Left ventricle myocardium inferior (tissue), 1 donor: ENCODE data around the gene ETNK2. TPM values are rescaled to one million over a fixed set of nuclear protein-coding genes. Genes with fewer than 3 reads are reported as not detected.

Source experiments
- DNase-seq: peaks from one replicate; pipeline ENCODE4 v3.0.0-alpha.2; 2020
- H3K27ac ChIP-seq: fragments of 200-600 bp; replicated peaks from 2 replicates; pipeline ENCODE4 v1.8.0; 2021
- H3K27me3 ChIP-seq: fragments of 200-600 bp; 2 replicates; pipeline ENCODE4 v1.8.0; 2021; ENCODE audit warnings: low read depth
- H3K36me3 ChIP-seq: fragments of 200-600 bp; 2 replicates; pipeline ENCODE4 v1.8.0; 2021
- H3K4me1 ChIP-seq: fragments of 200-600 bp; 2 replicates; pipeline ENCODE4 v1.8.0; 2021
- H3K4me3 ChIP-seq: fragments of 200-600 bp; 2 replicates; pipeline ENCODE4 v1.8.0; 2021; ENCODE audit warnings: mild to moderate bottlenecking, moderate library complexity
- H3K9me3 ChIP-seq: fragments of 200-600 bp; replicated peaks from 2 replicates; pipeline ENCODE4 v1.8.0; 2021
- CTCF ChIP-seq: fragments of 200-600 bp; IDR thresholded peaks from 2 replicates; pipeline ENCODE4 v1.8.0; 2021; ENCODE audit warnings: antibody characterized with exemption, mild to moderate bottlenecking, borderline replicate concordance
- intact Hi-C: fragments of 100-400 bp; cut with micrococcal nuclease; formaldehyde crosslinking; loops from one replicate; pipeline ENCODE4 v1.11.0; 2022
- total RNA-seq: library from RNA; stranded (reverse); fragmentation: NEBNext Ultra II Directional; extraction: Animal tissue kit (Norgen Biotek cat#: 25700); gene quantifications from one replicate; pipeline ENCODE4 v1.2.1, GENCODE V29; 2021
- donor health status: DM: no; HTN: yes; CAD: no; lungs with severe emphysema.

Gene ETNK2
- total RNA-seq, 1 donor from 2014 or later = 4.4 TPM

GRCh38 chr1:204112876-204113730 is 38.7 kb downstream of the ETNK2 start:
- Histone ChIP-seq H3K9me3 (no peaks in the 10 kb centered on the region), H3K27me3 (no peaks in the 10 kb centered on the region), H3K36me3 (peaks cover 21% of the 10 kb centered on the region), H3K27ac (no peak overlapping the region), H3K4me3 (no peak overlapping the region), H3K4me1 (peaks cover 28% of the 10 kb centered on the region)
- DNase-seq = no peak
- intact Hi-C loops = no loop called here
- TF ChIP-seq CTCF = no peak

DNA sequence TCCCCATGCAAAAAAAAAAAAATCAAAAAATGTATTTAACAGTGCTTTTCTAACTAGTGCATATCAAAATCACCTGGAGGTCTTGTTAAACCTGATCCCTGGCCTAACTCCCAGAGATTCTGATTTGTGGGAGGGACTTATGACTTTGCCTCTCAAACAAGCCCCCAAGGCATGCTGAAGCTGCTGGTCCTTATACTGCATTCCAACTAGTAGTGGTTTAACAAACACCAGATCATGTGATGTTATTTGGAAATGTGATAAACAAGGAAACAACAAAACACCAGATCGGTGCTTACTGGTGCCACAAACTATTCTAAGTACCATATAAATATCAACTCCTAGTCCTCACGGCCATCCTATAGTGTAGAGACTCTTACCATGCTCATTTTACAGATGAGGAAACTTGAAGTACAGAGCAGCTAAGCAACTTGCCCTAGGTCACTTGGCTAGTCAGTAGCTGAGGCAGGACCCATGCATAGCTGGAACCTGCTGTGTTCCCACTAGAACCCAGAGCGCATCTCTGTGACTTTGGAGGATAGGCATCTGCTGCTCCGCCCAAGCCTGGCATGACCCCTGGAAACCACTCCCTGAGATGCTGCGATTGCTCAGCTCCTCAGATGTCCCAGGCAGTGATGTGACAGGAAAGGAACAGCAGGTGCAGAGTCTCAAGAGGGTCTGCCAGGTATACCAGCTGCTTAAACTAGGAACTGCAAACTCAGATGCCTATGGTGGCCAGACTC is 40.8 kb downstream of the ETNK2 start:
- intact Hi-C loops = no loop called here
- H3K36me3 ChIP-seq = peaks cover 2% of the 10 kb centered on the region
- DNase-seq = no peak
- no peak overlapping the region for H3K4me3 ChIP-seq
- no peaks in the 10 kb centered on the region for H3K27me3 ChIP-seq
- no peak for TF ChIP-seq CTCF
- no peaks in the 10 kb centered on the region for H3K9me3 ChIP-seq
- peaks cover 40% of the 10 kb centered on the region for H3K4me1 ChIP-seq
- H3K27ac ChIP-seq = no peak overlapping the region

DNA sequence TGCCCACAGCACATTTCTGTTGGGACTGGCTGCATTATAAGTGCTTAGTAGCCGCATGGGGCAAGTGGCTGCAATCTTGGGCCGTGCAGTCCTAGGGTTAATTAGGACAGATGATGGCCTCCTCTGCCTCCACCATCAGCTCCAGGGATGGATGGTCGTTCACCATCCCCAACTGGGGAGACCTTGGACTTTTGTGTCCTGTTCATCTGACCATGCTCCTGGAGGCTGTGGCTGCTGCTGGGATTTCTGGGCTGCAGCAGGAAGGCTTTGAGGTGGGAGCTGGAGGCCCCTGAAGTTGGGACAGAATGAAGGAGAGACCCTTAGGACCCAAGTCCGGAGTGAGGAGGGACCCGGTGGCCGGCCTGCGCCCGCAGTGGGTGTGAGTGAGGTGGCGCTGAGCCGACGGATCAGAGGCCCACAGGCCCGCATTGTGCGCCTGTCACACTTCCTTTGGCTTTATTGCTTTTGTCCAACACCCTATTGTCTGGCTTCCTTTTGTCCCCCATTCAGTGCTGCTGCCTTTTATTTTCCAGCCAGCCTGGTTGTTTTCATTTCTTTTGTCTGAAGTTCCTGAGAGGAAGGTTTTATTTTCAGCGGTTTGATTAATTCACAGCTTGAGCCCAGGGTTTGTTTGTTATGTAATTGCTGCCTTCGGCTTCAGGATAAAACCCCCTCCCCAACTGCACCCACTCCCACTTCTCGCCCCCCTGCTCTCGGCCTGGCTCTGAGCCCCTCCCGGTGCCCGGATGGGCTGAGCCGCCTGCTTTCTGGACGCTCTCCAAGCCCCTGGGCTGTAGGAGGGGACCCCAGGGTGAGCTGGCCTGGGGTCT is 43.3 kb downstream of the ETNK2 start:
- no peak for TF ChIP-seq CTCF
- peak overlapping the region; percentile 64 for H3K27ac ChIP-seq
- H3K4me3 ChIP-seq = peak overlapping the region; percentile 7
- intact Hi-C loops = no loop called here
- peaks cover 56% of the 10 kb centered on the region for H3K4me1 ChIP-seq
- no peaks in the 10 kb centered on the region for H3K27me3 ChIP-seq
- H3K36me3 ChIP-seq = no peaks in the 10 kb centered on the region
- no peaks in the 10 kb centered on the region for H3K9me3 ChIP-seq
- DNase-seq = no peak

DNA sequence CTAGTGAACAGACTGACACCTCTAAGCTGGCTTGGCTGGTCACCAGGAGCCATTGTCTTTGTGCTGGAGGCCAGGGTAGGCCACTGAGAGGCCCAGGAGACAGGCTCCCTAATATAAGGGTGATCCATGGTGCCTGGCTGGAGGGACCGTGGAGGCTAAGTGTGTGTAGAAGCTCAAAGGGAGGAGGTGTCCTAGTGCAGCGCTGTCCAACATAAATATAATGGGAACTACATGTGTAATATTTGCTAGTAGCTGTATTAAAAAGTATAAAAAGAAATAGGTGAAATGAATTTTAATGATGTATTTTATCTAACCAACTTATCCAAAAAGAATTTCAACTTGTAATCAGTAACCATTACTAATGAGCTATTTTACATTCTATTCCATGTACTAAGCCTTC is 44.0 kb downstream of the ETNK2 start:
- Histone ChIP-seq H3K9me3 (no peaks in the 10 kb centered on the region), H3K4me1 (peaks cover 60% of the 10 kb centered on the region), H3K36me3 (no peaks in the 10 kb centered on the region), H3K4me3 (no peak overlapping the region), H3K27ac (peak overlapping the region; percentile 64), H3K27me3 (no peaks in the 10 kb centered on the region)
- no peak for DNase-seq
- intact Hi-C loops = no loop called here
- no peak for TF ChIP-seq CTCF

DNA sequence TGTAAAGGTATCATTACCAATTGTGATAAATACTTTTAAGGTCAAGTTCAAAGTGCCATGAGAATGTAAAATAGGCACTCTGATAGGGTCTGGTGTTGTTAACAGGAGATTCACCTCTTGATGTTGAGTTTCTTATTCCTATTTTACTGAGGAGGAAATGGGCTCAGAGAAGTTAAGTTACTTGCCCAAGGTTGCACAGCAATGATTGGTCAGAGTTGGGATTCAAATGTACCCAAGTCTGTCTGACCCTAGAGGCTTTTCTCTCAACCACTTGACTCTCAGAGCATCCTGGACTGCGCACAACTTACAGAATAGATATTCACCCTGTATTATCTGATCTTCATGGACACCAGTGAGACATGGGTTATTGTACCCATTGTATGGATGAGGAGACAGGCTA is 45.0 kb downstream of the ETNK2 start:
- Histone ChIP-seq H3K27ac (no peak overlapping the region), H3K4me1 (peaks cover 66% of the 10 kb centered on the region), H3K9me3 (no peaks in the 10 kb centered on the region), H3K36me3 (no peaks in the 10 kb centered on the region), H3K4me3 (no peak overlapping the region), H3K27me3 (no peaks in the 10 kb centered on the region)
- no peak for DNase-seq
- TF ChIP-seq CTCF = no peak
- intact Hi-C loops = no loop called here
